Measurements from ENCODE around the gene MS4A3.

- TF ChIP-seq CTCF (conservative IDR thresholded peaks at IDR 0.05; ENCODE audit: low read depth, low read length) (no peak), EZH2 (IDR thresholded peaks at IDR 0.05; ENCODE audit: low read length, unreplicated experiment) (no peak)
These were observed 16.4 kb upstream of the MS4A3 start, which contains the start of gene OOSP2 for GRCh38 chr11:60040109-60040508.
